ENCODE results near the gene SPATA16. TPM values are rescaled to one million over a fixed set of nuclear protein-coding genes. Genes with fewer than 3 reads are reported as not detected.
"Not testable (repeated sequence)": the region's sequence is repeated elsewhere in the genome, so short reads cannot be mapped to it uniquely, and the experiment has no call there.

SPATA16 gene
- total and polyA plus RNA-seq, 2 donors (not counting 1 experiment from before 2014, with no cell fraction given) = not detected

- not testable (repeated sequence) for H3K27me3 Mint-ChIP-seq
- WGBS (ENCODE audit: insufficient coverage) = 100% methylated on average over 2 of the region's 3 CpGs
These were observed 180.3 kb downstream of the SPATA16 start for GRCh38 chr3:172960626-172961182.

GRCh38 chr3:172958565-172958964, 182.5 kb downstream of the SPATA16 start:
- H3K9me3 ChIP-seq (ENCODE audit: control extremely low read depth in 1 of 3, control insufficient read depth in 2 of 3, insufficient read depth in 1 of 3, low read length in 2 of 3) = no peaks in the 10 kb centered on the region
- H3K27me3 ChIP-seq (replicated peaks in 1 of 4; ENCODE audit: control extremely low read depth in 1 of 4, control insufficient read depth in 3 of 4, insufficient read depth in 4 of 4, low read length in 3 of 4) = no peaks in the 10 kb centered on the region
- H3K79me2 ChIP-seq (ENCODE audit: control insufficient read depth, insufficient read depth, low read length) = no peaks in the 10 kb centered on the region
- H3K27me3 Mint-ChIP-seq = no peaks in the 10 kb centered on the region
- peaks cover 2% of the 10 kb centered on the region for H3K9me3 Mint-ChIP-seq (ENCODE audit: insufficient read depth)
- intact Hi-C loops (cut with micrococcal nuclease) = no loop called here
- H4K20me1 ChIP-seq (ENCODE audit: control insufficient read depth, insufficient read depth, low read length, poor library complexity, severe bottlenecking) = no peaks in the 10 kb centered on the region
- no peak overlapping the region for H3K4me2 ChIP-seq (replicated peaks; ENCODE audit: low read depth, low read length, poor library complexity, severe bottlenecking)
- no peak overlapping the region for H3K27ac ChIP-seq (ENCODE audit: low read length in 2 of 2)
- no peaks in the 10 kb centered on the region for H3K4me1 ChIP-seq (ENCODE audit: control insufficient read depth in 2 of 2, insufficient read depth in 2 of 2, low read length in 2 of 2)
- no peak overlapping the region for H3K4me3 Mint-ChIP-seq
- no peak for TF ChIP-seq EZH2 (IDR thresholded peaks at IDR 0.05; ENCODE audit: borderline replicate concordance, insufficient read depth, low read depth, low read length, poor library complexity, severe bottlenecking)
- TF ChIP-seq CTCF (IDR thresholded peaks at IDR 0.05) = no peak
- ChIA-PET POLR2A (no interaction called here), CTCF (no interaction called here)
- DNase-seq (no peak), ATAC-seq (ENCODE audit: low read depth) (no peak)
- H2AFZ ChIP-seq (ENCODE audit: insufficient read depth, low read depth, low read length, poor library complexity, severe bottlenecking) = no peak overlapping the region
- no peak overlapping the region for H3K4me3 ChIP-seq (ENCODE audit: control extremely low read depth in 1 of 5, extremely low read depth in 1 of 5, insufficient read depth in 1 of 5, low read depth in 2 of 5, low read length in 4 of 5)
- no peak overlapping the region for H3K9ac ChIP-seq (ENCODE audit: low read length)
- H3K36me3 ChIP-seq (replicated peaks in 1 of 2; ENCODE audit: control extremely low read depth in 1 of 2, control insufficient read depth in 1 of 2, extremely low read depth in 1 of 2, insufficient read depth in 2 of 2, low read length in 1 of 2) = no peaks in the 10 kb centered on the region
- H3K27ac Mint-ChIP-seq = no peak overlapping the region
- no CpG with 5 or more reads among the region's 2 CpGs for WGBS (ENCODE audit: insufficient coverage)
- no peaks in the 10 kb centered on the region for H3K4me1 Mint-ChIP-seq

More at GRCh38 chr3:172960626-172961182, 180.3 kb downstream of the SPATA16 start:
- H3K36me3 ChIP-seq (replicated peaks in 1 of 2; ENCODE audit: control extremely low read depth in 1 of 2, control insufficient read depth in 1 of 2, extremely low read depth in 1 of 2, insufficient read depth in 2 of 2, low read length in 1 of 2); H3K4me3 ChIP-seq (ENCODE audit: control extremely low read depth in 1 of 5, extremely low read depth in 1 of 5, insufficient read depth in 1 of 5, low read depth in 2 of 5, low read length in 4 of 5); H3K4me2 ChIP-seq (replicated peaks; ENCODE audit: low read depth, low read length, poor library complexity, severe bottlenecking); CTCF ChIA-PET; H3K79me2 ChIP-seq (ENCODE audit: control insufficient read depth, insufficient read depth, low read length); POLR2A ChIA-PET; H3K27ac Mint-ChIP-seq; H4K20me1 ChIP-seq (ENCODE audit: control insufficient read depth, insufficient read depth, low read length, poor library complexity, severe bottlenecking); H3K9me3 ChIP-seq (ENCODE audit: control extremely low read depth in 1 of 3, control insufficient read depth in 2 of 3, insufficient read depth in 1 of 3, low read length in 2 of 3); H3K9me3 Mint-ChIP-seq (ENCODE audit: insufficient read depth); H3K4me3 Mint-ChIP-seq; H3K9ac ChIP-seq (ENCODE audit: low read length); H3K4me1 ChIP-seq (ENCODE audit: control insufficient read depth in 2 of 2, insufficient read depth in 2 of 2, low read length in 2 of 2); H3K27ac ChIP-seq (ENCODE audit: low read length in 2 of 2); H3K4me1 Mint-ChIP-seq; H3K27me3 ChIP-seq (replicated peaks in 1 of 4; ENCODE audit: control extremely low read depth in 1 of 4, control insufficient read depth in 3 of 4, insufficient read depth in 4 of 4, low read length in 3 of 4); intact Hi-C loops (cut with micrococcal nuclease); ATAC-seq (ENCODE audit: low read depth); H2AFZ ChIP-seq (ENCODE audit: insufficient read depth, low read depth, low read length, poor library complexity, severe bottlenecking); DNase-seq: not testable (repeated sequence)
- peak; percentile 8 for TF ChIP-seq CTCF (IDR thresholded peaks at IDR 0.05)

Measured in B cell (primary cell).